CD1c-positive myeloid dendritic cell (primary cell): ENCODE measurements around the gene GPR52.
"Not testable (repeated sequence)": the region's sequence is repeated elsewhere in the genome, so short reads cannot be mapped to it uniquely, and the experiment has no call there.

Experiments
- DNase-seq: peaks from one replicate; pipeline ENCODE4 v3.0.0-alpha.2; 2016; ENCODE audit errors: extremely low spot score

Gene GPR52, protein sequence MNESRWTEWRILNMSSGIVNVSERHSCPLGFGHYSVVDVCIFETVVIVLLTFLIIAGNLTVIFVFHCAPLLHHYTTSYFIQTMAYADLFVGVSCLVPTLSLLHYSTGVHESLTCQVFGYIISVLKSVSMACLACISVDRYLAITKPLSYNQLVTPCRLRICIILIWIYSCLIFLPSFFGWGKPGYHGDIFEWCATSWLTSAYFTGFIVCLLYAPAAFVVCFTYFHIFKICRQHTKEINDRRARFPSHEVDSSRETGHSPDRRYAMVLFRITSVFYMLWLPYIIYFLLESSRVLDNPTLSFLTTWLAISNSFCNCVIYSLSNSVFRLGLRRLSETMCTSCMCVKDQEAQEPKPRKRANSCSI

DNA sequence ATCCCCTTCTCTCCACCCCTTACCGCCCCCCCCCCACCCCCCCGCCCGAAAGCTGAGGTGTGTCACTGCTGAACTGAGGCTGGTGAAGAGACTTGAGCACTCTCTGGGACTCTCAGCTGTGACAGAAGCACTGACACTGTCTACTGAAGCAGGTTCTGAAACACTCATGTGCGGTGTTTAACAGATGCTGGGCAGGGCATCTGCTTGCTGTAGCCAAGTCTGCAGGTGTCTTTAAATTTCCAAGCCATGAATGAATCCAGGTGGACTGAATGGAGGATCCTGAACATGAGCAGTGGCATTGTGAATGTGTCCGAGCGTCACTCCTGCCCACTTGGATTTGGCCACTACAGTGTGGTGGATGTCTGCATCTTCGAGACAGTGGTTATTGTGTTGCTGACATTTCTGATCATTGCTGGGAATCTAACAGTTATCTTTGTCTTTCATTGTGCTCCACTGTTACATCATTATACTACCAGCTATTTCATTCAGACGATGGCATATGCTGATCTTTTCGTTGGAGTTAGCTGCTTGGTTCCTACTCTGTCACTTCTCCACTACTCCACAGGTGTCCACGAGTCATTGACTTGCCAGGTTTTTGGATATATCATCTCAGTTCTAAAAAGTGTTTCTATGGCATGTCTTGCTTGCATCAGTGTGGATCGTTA is at the start of gene GPR52:
Gene GPR52 (plus strand): TSS at position 99 of the 665 bp plus-strand sequence. CDS start 148 bp downstream, at position 247.
- DNase-seq = no peak

DNA sequence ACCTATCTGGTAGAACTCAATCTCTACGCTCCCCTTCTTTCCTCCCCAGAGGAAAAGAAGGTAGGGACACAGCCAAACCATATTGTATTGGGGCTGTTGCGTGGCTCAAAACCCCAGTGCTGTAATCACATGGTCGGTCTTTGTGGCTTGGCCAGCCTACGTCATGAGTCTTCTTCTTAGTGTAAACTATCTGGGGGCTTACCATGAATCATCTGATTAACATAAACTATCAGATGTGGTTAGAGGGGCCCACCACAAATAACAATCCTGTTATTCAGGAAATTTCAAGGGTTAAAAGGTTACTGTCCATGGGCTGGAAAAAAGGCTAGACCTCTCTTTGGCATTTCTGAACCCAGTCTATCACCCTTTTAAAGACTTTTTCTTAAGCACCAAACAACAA is 49.5 kb upstream of the GPR52 start:
- DNase-seq = no peak

DNA sequence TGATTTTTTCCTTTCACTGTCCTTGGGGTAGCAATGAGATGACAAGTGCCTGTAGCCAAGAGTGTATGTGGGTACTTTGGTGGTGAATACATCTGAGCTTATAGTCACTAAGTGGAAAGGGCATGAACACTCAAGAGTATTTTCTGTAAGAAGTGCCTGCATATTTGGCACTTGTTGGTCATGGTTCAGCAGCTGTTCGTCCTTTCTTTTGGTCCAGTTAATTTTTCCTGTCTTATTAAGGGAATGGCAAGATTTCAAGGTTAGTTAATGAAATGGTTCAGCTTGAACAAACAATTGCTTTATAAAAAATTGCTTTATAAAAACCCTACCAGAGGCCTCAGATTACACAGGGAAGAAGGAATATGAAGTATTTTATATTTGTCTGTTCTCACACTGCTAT is 48.6 kb upstream of the GPR52 start:
- no peak for DNase-seq

DNA sequence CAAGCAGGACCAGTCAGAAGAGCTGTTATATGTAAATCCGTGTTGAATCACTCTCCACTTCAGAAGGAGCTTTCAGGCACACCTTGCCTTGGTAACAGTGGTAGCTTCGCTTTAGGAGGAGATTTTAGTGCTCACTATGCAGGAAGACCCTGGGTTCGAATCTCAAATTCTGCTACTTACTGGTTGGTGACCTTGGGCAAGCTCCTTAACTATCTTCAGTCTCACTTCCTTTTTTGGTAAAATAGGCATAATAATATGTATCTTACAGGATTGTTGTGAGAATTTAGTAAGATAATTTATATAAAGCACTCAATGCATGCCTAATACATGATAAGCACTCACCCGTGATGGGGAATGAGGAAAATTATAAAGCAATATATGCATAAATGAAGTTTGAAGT is 46.7 kb upstream of the GPR52 start:
- DNase-seq = no peak

DNA sequence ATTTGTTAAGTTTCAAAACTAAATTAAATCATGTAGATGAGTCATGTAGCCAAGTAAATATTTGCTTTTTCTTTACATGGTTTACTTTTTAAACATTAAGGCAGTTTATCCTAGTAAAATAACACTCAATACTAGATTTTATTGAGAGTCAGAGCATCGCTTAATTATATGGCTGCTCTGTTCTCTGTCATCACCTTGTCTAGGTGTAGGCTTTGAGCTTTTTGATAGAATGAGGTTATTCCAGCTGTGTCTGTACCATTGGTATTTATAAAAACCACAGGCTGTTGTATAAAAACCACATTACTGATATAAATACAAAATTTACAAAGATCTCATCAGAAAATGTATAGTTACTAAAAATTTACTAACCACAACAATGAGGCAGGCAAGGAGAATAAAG is 42.5 kb upstream of the GPR52 start:
- DNase-seq = no peak

DNA sequence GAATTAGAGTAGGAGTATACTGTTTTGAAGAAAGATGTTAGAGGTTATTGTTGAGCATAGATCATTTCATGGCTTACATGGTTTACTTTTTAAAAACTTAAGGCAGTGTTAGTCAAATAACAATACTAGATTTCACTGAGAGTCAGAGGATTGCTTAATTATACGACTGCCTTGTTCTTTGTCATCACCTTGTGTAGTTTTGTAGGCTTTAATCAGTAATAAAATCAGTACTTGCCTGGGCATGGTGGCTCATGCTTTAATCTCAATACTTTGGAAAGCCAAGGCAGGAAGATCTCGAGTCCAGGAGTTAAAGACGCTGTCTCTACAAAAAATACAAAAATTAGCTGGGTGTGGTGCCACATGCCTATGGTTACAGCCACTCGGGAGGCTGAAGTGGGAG is 41.3 kb upstream of the GPR52 start:
- no peak for DNase-seq

DNA sequence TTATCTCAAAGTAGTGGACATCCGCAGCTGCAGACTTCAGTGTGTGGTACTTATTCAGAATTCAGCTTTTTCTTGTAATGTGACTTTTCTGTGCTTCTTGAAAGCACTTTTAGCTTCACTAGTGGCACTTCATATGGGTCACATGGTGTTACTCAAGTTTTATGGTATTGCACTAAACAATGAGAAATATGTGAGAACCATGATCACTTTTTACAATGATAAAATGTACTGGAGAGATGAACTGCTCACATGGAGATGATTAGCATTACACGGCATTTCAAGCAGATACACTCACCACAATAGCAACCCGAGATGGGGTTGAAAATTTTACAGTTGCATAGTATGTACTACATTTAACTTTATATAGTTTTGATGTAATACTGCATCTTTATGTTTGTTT is 40.1 kb upstream of the GPR52 start:
- DNase-seq = no peak

DNA sequence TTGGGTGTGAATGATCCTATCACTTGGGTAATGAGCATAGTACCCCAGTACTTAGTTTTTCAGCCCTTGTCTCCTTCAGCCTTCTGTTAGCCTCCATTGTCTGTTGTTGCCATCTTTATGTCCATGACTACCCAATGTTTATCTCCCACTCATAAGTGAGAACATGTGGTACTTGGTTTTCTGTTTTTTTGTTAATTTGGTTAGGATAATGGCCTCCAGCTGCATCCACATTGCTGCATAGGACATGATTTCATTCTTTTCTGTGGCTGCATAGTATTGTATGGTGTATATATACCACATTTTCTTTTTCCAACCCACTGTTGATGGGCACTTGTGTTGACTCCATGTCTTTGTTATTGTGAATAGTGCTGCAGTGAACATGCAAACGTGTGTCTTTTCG is 39.6 kb upstream of the GPR52 start:
- DNase-seq = no peak

DNA sequence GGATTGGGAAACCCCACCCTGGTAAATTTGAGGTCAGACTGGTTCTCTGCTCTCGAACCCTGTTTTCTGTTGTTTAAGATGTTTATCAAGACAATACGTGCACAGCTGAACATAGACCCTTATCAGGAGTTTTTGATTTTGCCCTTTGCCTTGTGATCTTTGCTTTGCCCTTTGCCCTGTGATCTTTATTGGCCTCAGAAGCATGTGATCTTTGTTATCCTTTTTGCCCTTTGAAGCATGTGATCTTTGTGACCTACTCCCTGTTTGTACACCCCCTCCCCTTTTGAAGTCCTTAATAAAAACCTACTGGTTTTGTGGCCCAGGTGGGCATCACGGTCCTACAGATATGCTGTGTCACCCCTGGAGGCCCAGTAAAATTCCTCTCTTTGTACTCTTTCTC is 38.0 kb upstream of the GPR52 start:
- not testable (repeated sequence) for DNase-seq

DNA sequence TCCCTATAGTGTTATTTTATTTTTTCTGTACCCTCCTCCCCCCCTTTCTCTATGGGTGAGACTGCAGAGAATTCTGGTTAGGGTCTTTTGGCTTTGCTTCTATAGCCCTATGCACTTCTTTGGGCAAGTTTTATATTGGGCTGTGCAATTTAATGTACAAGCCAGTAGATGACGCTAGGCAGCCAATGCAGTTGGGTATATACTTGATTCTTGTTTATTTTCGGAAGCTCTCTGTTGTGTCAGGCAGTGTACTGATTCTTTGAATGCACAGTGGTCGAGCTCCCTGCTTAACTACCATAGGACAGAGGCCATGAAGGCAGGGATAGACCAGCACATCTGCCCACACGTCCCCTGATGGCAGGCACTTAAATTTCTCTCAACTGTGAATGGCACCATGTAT is 34.1 kb upstream of the GPR52 start:
- no peak for DNase-seq

DNA sequence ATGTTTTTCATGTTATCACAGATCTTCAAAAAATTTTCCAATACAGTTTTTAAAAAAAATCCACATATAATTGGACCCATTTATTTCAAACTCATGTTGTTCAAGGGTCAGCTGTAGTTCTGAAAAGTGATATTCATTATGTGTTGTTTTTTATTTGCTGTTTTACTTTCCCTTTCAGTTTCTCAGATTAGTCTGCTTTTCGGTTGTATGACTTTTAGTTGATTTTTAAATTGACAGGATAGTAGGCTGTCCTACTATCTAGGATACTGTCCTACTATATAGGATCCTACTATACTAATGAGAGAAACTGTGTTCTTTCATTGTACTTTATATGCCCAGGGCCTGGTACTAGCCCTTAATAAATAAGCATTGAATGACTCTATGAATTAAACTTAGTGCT is 33.6 kb upstream of the GPR52 start:
- no peak for DNase-seq

DNA sequence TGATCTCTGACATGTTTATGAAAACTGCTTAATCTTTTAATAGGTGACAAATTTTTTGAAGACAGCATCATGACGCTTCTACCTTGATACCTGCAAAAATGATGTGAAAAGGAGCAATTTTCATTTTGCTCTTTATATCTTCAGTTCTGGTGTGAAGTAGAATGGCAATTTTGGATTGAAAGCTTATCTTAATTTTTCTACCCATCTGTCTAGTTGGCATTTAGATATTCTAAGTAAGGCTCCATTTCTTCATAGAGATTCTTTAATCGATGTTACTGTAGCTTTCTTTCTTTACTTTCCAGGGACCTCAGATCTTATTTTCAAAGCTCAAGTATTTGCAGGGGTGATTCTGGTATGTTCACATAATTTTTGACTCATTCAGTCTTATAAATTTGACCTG is 32.3 kb upstream of the GPR52 start:
- DNase-seq = no peak

DNA sequence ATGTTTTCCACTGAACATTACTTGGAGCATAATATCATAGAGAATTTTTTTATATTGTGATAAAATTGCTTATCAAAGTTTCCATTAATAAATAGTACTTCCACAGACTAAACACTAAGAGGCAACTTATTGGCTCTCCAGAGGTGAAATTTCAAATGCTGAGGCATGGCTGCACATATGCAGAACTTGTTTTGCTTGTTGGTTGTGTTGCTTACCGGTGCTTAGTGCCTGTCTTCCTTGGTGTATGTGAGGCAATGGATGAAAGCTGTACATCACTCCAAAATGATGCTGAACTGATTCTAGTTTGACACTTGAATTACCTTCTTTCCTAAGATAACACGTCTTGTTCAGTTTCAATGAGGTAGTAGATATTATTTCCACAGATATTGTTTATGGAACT is 29.8 kb upstream of the GPR52 start:
- DNase-seq = no peak

DNA sequence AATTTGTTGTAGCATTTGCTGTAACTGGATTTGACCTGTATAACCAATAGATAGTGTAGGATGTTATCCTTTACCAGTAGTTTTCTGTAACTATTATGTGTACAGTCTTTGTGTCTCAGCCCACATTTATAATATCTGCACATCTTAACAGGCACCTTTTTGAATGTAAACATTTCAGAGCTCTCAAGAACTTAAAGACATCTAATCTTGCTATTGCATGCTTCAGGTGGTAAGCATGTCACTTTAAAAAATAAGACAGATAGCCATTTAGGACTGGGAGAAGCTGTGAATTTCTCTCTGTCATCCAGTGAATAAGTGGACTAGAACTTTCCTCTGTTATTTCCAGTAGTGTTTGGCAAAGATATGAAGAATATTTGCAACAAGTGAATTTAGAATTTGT is 22.6 kb upstream of the GPR52 start:
- no peak for DNase-seq

DNA sequence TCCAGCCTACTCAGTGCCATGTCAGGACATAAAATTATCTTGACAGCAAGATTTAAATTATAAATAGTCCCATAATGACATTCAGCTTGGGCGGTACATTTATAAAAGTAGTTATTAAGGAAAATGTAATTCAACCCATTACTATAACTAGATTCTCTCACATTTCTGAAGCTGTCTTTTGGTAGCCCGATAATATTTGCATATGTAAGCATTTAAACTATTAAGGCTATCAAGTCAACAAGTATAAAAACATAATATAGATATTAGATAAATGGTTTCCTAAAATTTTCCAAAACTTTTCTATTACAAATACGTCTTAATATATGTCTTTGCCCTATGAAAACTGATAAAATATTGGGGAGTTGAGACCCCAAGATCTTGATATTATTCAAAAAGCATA is 21.6 kb upstream of the GPR52 start:
- no peak for DNase-seq

DNA sequence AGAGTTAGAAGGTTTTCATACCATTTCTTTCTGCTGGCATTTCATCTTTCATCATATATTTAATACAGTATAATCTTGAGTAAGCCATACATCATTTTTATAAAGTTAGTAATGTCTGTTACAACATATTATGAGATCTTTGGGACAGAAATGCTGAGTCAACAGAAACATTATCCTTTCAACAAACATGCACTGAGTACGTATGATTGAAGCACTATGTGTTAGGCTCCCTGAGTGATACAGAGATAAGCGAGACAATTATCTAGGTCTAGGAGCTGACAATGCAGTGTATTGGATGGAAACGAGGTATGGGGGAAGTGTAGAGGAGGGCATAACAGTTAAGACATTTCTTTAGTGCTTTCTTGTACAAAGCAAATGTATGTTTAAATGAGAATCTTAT is 19.7 kb upstream of the GPR52 start:
- no peak for DNase-seq

DNA sequence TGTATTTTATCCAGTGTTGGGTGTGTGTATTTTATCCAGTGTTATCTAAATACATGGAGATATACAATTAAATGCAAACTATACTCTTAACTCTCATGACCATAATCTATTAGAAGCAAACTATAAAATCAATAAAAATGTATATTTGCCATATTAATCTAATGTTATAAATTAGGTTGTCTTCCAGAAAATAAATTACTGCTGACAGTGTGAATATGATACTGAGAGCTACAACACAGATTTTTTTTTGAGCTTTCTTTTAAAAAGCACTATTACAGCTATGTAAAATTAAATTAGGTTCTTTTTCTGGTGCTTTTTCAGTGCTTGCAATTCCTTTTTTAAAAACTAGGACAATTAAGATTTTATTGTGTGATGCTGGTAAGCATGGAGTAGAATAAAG is 19.0 kb upstream of the GPR52 start:
- no peak for DNase-seq

DNA sequence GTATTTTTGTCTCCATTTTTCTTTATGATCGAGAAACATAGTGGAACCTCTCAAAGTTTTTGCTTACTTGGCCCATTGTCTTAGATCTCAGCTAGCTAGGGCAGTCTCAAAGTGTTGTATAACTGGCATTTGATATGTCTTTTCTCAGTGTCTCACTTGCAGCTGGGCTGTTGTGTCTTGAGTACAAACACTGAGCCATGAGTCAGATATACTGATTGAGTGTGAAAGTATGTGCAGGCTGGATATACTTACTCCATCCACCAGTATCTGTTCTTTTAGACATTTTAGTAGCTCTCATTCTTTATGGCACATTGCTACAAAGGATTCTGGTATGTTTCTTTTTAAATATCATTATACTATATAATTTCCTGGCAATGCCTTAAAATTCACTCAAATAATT is 14.3 kb upstream of the GPR52 start:
- DNase-seq = no peak

DNA sequence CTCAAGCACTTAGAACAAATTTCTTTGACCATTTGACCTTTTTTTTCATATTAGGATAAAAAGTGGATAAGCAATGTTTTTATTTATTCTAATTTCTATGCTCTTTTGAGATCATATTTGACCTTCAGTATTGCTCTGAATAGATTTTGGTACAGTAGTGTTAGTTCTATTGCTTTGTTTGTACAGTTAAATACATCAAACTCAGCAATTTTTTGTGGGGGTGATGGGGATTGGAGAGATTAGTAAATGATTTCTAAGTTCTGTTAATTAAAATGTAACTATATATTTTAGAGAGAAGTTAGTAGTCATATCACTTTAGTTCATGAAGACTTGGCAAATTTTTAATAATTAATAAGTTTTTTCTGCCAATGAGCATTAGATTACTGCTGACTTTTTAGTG is 2.4 kb upstream of the GPR52 start:
- DNase-seq = no peak

DNA sequence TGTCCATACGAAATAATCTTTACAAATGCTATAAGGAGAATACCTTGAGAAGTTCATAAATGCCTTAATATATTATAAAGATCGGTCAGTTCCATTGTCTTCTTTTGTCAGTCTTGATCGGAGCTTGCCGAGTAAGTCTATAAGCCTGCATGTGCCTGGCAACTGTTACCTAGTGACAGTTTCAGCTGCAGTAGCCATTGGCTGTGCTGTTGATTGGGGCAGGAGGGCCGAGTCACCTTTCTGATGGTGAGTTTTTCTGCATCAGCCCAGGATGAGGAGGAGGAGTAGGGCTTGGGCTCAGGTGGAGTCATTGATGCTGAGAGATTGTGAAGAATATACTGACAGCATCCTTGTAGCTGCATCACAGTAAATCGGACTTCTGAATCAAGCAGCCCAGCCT is 1.9 kb upstream of the GPR52 start:
- DNase-seq = no peak

DNA sequence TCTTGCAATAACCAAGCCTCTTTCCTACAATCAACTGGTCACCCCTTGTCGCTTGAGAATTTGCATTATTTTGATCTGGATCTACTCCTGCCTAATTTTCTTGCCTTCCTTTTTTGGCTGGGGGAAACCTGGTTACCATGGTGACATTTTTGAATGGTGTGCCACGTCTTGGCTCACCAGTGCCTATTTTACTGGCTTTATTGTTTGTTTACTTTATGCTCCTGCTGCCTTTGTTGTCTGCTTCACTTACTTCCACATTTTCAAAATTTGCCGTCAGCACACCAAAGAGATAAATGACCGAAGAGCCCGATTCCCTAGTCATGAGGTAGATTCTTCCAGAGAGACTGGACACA is 743 bp downstream of the GPR52 start:
- DNase-seq = no peak

DNA sequence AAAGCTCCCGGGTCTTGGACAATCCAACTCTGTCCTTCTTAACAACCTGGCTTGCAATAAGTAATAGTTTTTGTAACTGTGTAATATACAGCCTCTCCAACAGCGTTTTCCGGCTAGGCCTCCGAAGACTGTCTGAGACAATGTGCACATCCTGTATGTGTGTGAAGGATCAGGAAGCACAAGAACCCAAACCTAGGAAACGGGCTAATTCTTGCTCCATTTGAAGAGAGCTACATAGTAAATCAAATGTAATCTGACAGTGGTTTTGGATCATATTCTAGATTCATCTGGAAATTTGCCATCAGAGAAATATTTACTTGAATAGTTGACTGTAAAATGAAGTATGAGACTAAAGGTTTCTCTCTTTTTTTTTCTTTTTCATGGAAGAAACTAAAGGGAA is 1.2 kb downstream of the GPR52 start:
- no peak for DNase-seq

DNA sequence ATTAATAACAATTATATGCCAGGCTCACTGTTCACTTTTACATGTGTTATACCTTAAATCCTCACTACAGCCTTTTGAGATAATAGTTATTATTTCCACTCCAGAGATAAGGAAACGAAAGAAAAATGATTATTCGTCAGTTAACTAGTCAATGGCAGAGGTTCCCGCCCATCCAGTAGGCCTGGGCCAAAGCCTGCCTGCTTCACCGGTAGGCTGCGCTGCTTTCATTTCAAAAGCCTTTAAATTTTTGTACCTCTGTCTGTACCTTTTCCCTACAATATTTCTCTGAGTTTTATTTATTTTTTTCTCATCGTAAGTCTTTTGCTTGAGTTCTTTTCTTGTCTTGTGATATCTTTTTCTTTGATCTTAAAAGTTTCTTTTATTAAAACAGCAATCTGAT is 3.6 kb downstream of the GPR52 start:
- no peak for DNase-seq

DNA sequence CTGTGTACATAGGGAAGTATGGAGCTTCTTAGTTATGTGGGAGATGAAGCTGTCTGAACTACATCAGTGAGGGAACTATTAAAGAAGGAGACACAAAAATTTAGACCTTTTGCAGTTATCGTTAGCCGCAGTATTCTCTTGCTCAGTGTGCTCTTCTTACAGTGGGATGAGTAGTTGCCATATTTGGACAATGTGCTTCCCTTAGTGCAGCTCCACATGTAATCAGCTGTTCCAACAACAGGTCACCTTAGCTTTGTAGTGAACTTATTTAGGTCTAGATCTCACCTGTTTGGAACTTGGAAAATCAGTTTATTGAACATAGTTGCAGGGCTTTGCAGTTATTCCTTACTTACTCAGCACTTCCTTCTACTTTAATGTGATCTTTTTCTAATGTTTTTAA is 18.1 kb downstream of the GPR52 start:
- DNase-seq = no peak
